GM10266 (cell line): ENCODE data around the gene PPP3R1.

ENCODE experiments used
- DNase-seq: peaks from one replicate; pipeline ENCODE4 v3.0.0; 2012; ENCODE audit errors: extremely low spot score
- CTCF ChIP-seq: IDR thresholded peaks from 2 replicates; pipeline ENCODE4 v1.5.1; 2012; ENCODE audit warnings: mild to moderate bottlenecking, low read depth; ENCODE audit not compliant: control insufficient read depth, insufficient read depth; ENCODE audit errors: missing control alignments

PPP3R1 gene

GRCh38 chr2:68155618-68156017, 96.7 kb downstream of the PPP3R1 start:
- no peak for DNase-seq
- no peak for TF ChIP-seq CTCF

GRCh38 chr2:68152681-68153347, 99.5 kb downstream of the PPP3R1 start:
- no peak for DNase-seq
- no peak for TF ChIP-seq CTCF

GRCh38 chr2:68151037-68151436, 101.3 kb downstream of the PPP3R1 start:
- DNase-seq: no peak
- no peak for TF ChIP-seq CTCF

DNA sequence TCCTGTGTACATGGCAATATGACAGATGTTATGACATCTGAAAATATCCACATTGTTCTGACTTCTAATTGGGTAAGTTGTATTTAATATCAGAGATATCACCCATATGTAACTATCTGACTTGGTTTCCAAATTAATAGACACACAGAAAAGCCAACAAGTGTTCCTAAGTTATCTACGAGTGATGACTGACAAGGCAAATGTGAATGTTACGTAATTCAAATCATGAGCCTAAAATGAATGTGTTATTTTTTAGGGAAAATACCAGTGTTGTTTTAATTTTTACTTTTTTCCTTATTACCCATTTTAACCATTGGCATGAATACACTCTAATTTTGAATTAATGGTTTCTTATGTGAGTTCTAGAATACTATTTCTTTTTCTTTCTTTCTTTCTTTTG, 110.5 kb downstream of the PPP3R1 start:
- TF ChIP-seq CTCF: no peak
- DNase-seq: no peak

GRCh38 chr2:68135448-68136320, 116.6 kb downstream of the PPP3R1 start:
- TF ChIP-seq CTCF: no peak
- no peak for DNase-seq

GRCh38 chr2:68134554-68134953, 117.8 kb downstream of the PPP3R1 start:
- TF ChIP-seq CTCF: no peak
- DNase-seq: no peak

DNA sequence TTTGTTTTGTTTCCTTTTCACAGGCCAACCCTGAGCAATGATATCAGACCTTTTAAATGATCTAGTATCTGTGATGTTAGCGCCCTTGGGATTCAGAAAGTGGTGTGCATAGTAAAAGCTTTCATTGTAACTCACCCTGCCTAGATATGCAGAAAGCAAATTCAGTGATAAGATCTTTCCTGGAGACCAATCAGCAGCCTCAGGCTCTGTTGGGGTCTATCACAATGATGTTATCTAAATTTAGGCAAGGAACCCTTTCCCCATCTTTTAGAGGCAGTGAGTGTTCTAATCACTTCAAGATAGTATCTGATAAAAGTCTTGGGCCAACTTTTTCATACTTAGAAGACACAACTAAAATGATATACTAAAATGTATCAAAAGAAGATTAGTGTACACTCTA, 118.2 kb downstream of the PPP3R1 start:
- no peak for TF ChIP-seq CTCF
- DNase-seq: no peak
